Hepatocyte (in vitro differentiated cells): ENCODE data around the gene ARSA. TPM values are rescaled to one million over a fixed set of nuclear protein-coding genes. Genes with fewer than 3 reads are reported as not detected.
"Not testable (repeated sequence)": the region's sequence is repeated elsewhere in the genome, so short reads cannot be mapped to it uniquely, and the experiment has no call there.

Source experiments
- DNase-seq: peaks from one replicate; pipeline ENCODE4 v3.0.0-alpha.2; 2016; ENCODE audit warnings: low spot score
- H2AFZ ChIP-seq: fragments of 200-600 bp; sonication (generic); 2 replicates; pipeline ENCODE4 v1.6.0; 2016; ENCODE audit warnings: antibody characterized with exemption, mild to moderate bottlenecking
- H3K27ac ChIP-seq: fragments of 200-600 bp; sonication (generic); 2 replicates; pipeline ENCODE4 v1.5.1; 2016; ENCODE audit warnings: mild to moderate bottlenecking
- H3K27me3 ChIP-seq: fragments of 200-600 bp; sonication (generic); 2 replicates; pipeline ENCODE4 v1.6.1; 2016
- H3K36me3 ChIP-seq: fragments of 200-600 bp; sonication (generic); replicated peaks from 2 replicates; pipeline ENCODE4 v1.5.1; 2016; ENCODE audit warnings: low read depth; ENCODE audit not compliant: insufficient read depth
- H3K4me1 ChIP-seq: fragments of 200-600 bp; sonication (generic); 2 replicates; pipeline ENCODE4 v1.5.1; 2016; ENCODE audit warnings: mild to moderate bottlenecking, moderate library complexity; ENCODE audit not compliant: insufficient read depth
- H3K4me2 ChIP-seq: fragments of 200-600 bp; sonication (generic); 2 replicates; pipeline ENCODE4 v1.6.0; 2016
- H3K4me3 ChIP-seq: fragments of 200-600 bp; sonication (generic); 2 replicates; pipeline ENCODE4 v1.5.1; 2016; ENCODE audit warnings: mild to moderate bottlenecking
- H3K79me2 ChIP-seq: fragments of 200-600 bp; sonication (generic); 2 replicates; pipeline ENCODE4 v1.6.0; 2017; ENCODE audit warnings: mild to moderate bottlenecking
- H3K9me2 ChIP-seq: fragments of 200-600 bp; sonication (generic); replicated peaks from 2 replicates; pipeline ENCODE4 v1.6.0; 2017; ENCODE audit warnings: mild to moderate bottlenecking; ENCODE audit not compliant: insufficient read depth
- H3K9me3 ChIP-seq: fragments of 200-600 bp; sonication (generic); 2 replicates; pipeline ENCODE4 v1.5.1; 2016; ENCODE audit warnings: low read depth, mild to moderate bottlenecking
- H4K20me1 ChIP-seq: fragments of 200-600 bp; sonication (generic); 2 replicates; pipeline ENCODE4 v1.6.0; 2016; ENCODE audit warnings: mild to moderate bottlenecking; ENCODE audit not compliant: insufficient read depth, poor library complexity, severe bottlenecking
- CTCF ChIP-seq: fragments of 200-600 bp; sonication (generic); IDR thresholded peaks from 2 replicates; pipeline ENCODE4 v1.5.1; 2016; ENCODE audit warnings: antibody characterized with exemption, mild to moderate bottlenecking; ENCODE audit not compliant: poor library complexity
- EZH2 ChIP-seq: fragments of 200-600 bp; sonication (generic); IDR thresholded peaks from 2 replicates; pipeline ENCODE4 v1.6.1; 2016; ENCODE audit warnings: antibody characterized with exemption, mild to moderate bottlenecking, borderline replicate concordance
- EZH2phosphoT487 ChIP-seq: fragments of 200-600 bp; sonication (generic); IDR thresholded peaks from one replicate; pipeline ENCODE4 v1.6.1; 2018; ENCODE audit warnings: antibody characterized with exemption, mild to moderate bottlenecking, low read depth, moderate library complexity; ENCODE audit not compliant: unreplicated experiment, severe bottlenecking
- WGBS: methylation state at CpG from one replicate; pipeline ENCODE4 v1.1.6; 2016; ENCODE audit warnings: low lambda C conversion rate; ENCODE audit errors: missing lambda C conversion rate; 5-methylcytosine and 5-hydroxymethylcytosine counted together
- polyA plus RNA-seq: library from polyadenylated mRNA; unstranded; fragments of >200 nt; fragmentation: Nextera tagmentation; extraction: Ambion mirVana; gene quantifications from 2 replicates; pipeline ENCODE4 v1.2.1, GENCODE V29; 2016
- total RNA-seq: library from RNA; depleted of rRNA; stranded (reverse); fragments of >200 nt; gene quantifications from 2 replicates; pipeline ENCODE4 v1.2.3, GENCODE V29; 2014

Gene ARSA
- total and polyA plus RNA-seq, 2 experiments from 2014 or later, result 20.6 to 31.3 TPM

DNA sequence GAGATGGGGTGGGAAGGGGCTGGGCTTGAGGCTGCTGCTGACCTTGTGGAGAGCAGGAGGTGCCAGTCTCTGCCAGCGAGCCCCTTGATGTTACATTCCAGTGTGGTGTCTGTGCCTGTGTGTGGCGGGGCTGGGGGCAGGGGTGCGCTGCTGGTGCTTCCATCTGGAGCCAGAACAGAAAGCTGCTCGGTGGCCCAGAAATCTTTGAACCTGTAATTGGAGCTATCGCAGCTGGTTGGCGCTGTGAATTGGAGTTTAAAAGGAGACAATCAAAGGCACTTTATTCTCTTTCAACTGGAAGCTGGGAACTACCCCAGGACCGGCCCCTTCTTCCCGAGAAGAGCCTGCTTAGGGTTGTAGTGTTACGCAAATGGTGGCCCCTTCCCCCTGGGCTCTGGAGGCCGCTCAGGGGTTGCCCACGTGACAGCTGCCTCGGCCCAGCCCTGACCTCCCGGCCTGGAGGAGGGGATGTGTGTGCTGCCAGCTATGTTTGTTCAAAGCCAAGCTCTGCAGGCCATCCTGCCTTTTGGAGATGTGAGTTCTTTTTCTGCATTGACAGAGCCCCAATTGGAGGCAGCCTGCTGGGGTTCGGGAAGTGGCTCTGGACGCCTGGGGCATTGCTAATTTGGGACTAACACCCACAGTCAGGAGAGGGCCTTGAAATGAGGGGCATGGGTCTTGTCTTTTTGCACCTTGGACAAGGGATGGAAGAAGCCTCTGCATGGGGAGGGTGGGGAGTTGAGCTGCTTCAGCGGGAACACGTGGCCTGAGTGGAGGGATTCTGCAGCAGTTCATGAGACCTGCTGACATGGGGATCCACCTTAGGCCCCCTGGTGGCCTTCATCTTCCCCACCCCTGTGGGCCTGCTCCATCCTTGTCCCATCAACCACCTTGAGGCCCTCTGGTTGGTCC is 14.0 kb upstream of the ARSA start:
- TF ChIP-seq EZH2phosphoT487 (no peak), CTCF (peak; percentile 54)
- Histone ChIP-seq H3K9me2 (no peaks in the 10 kb centered on the region), H4K20me1 (no peaks in the 10 kb centered on the region), H3K9me3 (no peaks in the 10 kb centered on the region), H3K27me3 (peaks cover 25% of the 10 kb centered on the region), H3K27ac (no peak overlapping the region), H3K36me3 (no peaks in the 10 kb centered on the region), H2AFZ (no peak overlapping the region), H3K4me3 (no peak overlapping the region), H3K79me2 (no peaks in the 10 kb centered on the region), H3K4me2 (peak overlapping the region; percentile 44), H3K4me1 (peaks cover 13% of the 10 kb centered on the region)
- WGBS, result 26% methylated on average over 17 of the region's 17 CpGs
- DNase-seq, result peak; percentile 71

GRCh38 chr22:50640857-50641647 is 13.1 kb upstream of the ARSA start:
- no peak overlapping the region for H2AFZ ChIP-seq
- DNase-seq, result no peak
- 75% methylated on average over 15 of the region's 15 CpGs for WGBS
- H3K4me1 ChIP-seq, result peaks cover 13% of the 10 kb centered on the region
- H3K36me3 ChIP-seq, result no peaks in the 10 kb centered on the region
- TF ChIP-seq EZH2, result no peak
- TF ChIP-seq CTCF, result no peak
- TF ChIP-seq EZH2phosphoT487, result no peak
- H3K4me2 ChIP-seq, result peak overlapping the region; percentile 44
- H3K27me3 ChIP-seq, result peaks cover 25% of the 10 kb centered on the region
- H4K20me1 ChIP-seq, result no peaks in the 10 kb centered on the region
- H3K9me3 ChIP-seq, result no peaks in the 10 kb centered on the region
- H3K4me3 ChIP-seq, result no peak overlapping the region
- no peaks in the 10 kb centered on the region for H3K9me2 ChIP-seq
- no peaks in the 10 kb centered on the region for H3K79me2 ChIP-seq
- no peak overlapping the region for H3K27ac ChIP-seq

- not testable (repeated sequence) for H3K27ac ChIP-seq, H3K36me3 ChIP-seq, H3K9me2 ChIP-seq, H3K4me3 ChIP-seq, DNase-seq, H2AFZ ChIP-seq, H4K20me1 ChIP-seq, H3K9me3 ChIP-seq, H3K4me2 ChIP-seq, H3K79me2 ChIP-seq
- Histone ChIP-seq H3K4me1 (peaks cover 13% of the 10 kb centered on the region), H3K27me3 (peaks cover 19% of the 10 kb centered on the region)
- 88% methylated on average over 12 of the region's 12 CpGs for WGBS
Observed at GRCh38 chr22:50640296-50640695, 12.3 kb upstream of the ARSA start.

- DNase-seq, result no peak
- Histone ChIP-seq H3K4me3 (no peak overlapping the region), H3K9me3 (no peaks in the 10 kb centered on the region), H3K36me3 (no peaks in the 10 kb centered on the region), H3K27me3 (no peaks in the 10 kb centered on the region), H3K27ac (no peak overlapping the region), H3K4me1 (no peaks in the 10 kb centered on the region), H4K20me1 (no peaks in the 10 kb centered on the region), H3K4me2 (no peak overlapping the region), H2AFZ (no peak overlapping the region), H3K79me2 (no peaks in the 10 kb centered on the region), H3K9me2 (no peaks in the 10 kb centered on the region)
- TF ChIP-seq EZH2phosphoT487, result no peak
- TF ChIP-seq EZH2, result no peak
- no peak for TF ChIP-seq CTCF
- 98% methylated on average over 11 of the region's 11 CpGs for WGBS
Observed at GRCh38 chr22:50635591-50635990, 7.6 kb upstream of the ARSA start.
